GM12878 (cell line): ENCODE data around the gene APBB3. TPM values are rescaled to one million over a fixed set of nuclear protein-coding genes. Genes with fewer than 3 reads are reported as not detected.

Experiments used
- BCL11A ChIP-seq: IDR thresholded peaks from 2 replicates; pipeline ENCODE4 v1.6.1; 2011; ENCODE audit warnings: low read depth, low read length
- BMI1 ChIP-seq: fragments of 450-650 bp; IDR thresholded peaks from 2 replicates; pipeline ENCODE4 v1.6.1; 2016; ENCODE audit warnings: mild to moderate bottlenecking, moderate library complexity, borderline replicate concordance
- CUX1 ChIP-seq: IDR thresholded peaks from 2 replicates; pipeline ENCODE4 v1.6.1; 2012; ENCODE audit warnings: improper control_type of control experiment, low read depth, low read length; ENCODE audit not compliant: insufficient replicate concordance
- IRF5 ChIP-seq: fragments of 450-650 bp; IDR thresholded peaks from 2 replicates; pipeline ENCODE4 v1.6.1; 2017; ENCODE audit warnings: borderline replicate concordance
- MEF2B ChIP-seq: fragments of 450-650 bp; IDR thresholded peaks from 2 replicates; pipeline ENCODE4 v1.6.1; 2018; ENCODE audit warnings: mild to moderate bottlenecking, moderate library complexity; ENCODE audit not compliant: partially characterized antibody, poor library complexity, severe bottlenecking
- PML ChIP-seq: IDR thresholded peaks from 2 replicates; pipeline ENCODE4 v1.6.1; 2012; ENCODE audit warnings: low read length, inconsistent platforms
- POLR2AphosphoS2 ChIP-seq: IDR thresholded peaks from 2 replicates; pipeline ENCODE4 v1.6.1; 2011; ENCODE audit warnings: low read depth, mild to moderate bottlenecking, low read length, improper control_type of control experiment, moderate library complexity
- PRDM15 ChIP-seq: fragments of 450-650 bp; formaldehyde crosslinking; IDR thresholded peaks from 2 replicates; pipeline ENCODE4 v1.4.0; 2020; ENCODE audit warnings: mild to moderate bottlenecking, moderate library complexity
- SIN3A ChIP-seq: IDR thresholded peaks from 2 replicates; pipeline ENCODE4 v1.6.1; 2012; ENCODE audit warnings: low read depth, low read length, improper control_type of control experiment
- TBL1XR1 ChIP-seq: IDR thresholded peaks from 2 replicates; pipeline ENCODE4 v1.6.1; 2012; ENCODE audit warnings: low read depth, low read length, improper control_type of control experiment
- polyA plus RNA-seq, 11 experiments: library from polyadenylated mRNA; depleted of rRNA in 4 of 11; unstranded in 6 of 11; stranded (reverse) in 5 of 11; fragments of >200 nt; fragmentation: Nextera tagmentation in 4 of 11; fragmentation: Illumina TruSeq in 1 of 11; extraction: Ambion mirVana in 4 of 11; extraction: Trizol in 1 of 11; gene quantifications; 1 replicate in 1 of 11; 2 replicates in 10 of 11; pipeline versions ENCODE4 v1.2.1 to v1.2.3, GENCODE V29; 2011 to 2016; ENCODE audit warnings: inconsistent platforms in 2 of 11, missing spikeins in 2 of 11, low read depth in 1 of 11
- total RNA-seq, 4 experiments: library from RNA; depleted of rRNA in 3 of 4; stranded (reverse); fragments of >200 nt in 3 of 4; fragmentation: Illumina TruSeq in 1 of 4; extraction: Trizol in 1 of 4; gene quantifications; 2 replicates each; pipeline versions ENCODE4 v1.2.1 to v1.2.3, GENCODE V29; 2013 to 2021
- TF ChIP-seq, protein P1 (sequence below): IDR thresholded peaks from 2 replicates; pipeline ENCODE4 v1.6.1; 2012; ENCODE audit warnings: mild to moderate bottlenecking, low read depth, low read length
- TF ChIP-seq, protein P2 (sequence below): fragments of 450-650 bp; conservative IDR thresholded peaks from 2 replicates; pipeline ENCODE4 v1.6.1; 2017; ENCODE audit warnings: mild to moderate bottlenecking, moderate library complexity

APBB3 gene
- total and polyA plus RNA-seq, 10 of the 15 experiments (the other 5 are each of a cell fraction or from before 2014, with no cell fraction given): 0.35 to 33.3 (median 14.3) TPM

GRCh38 chr5:140557136-140557805 lies 7.1 kb downstream of the APBB3 start, which contains the start of gene SRA1 (continued):
- no peak for TF ChIP-seq TBL1XR1
- no peak for TF ChIP-seq CUX1
- TF ChIP-seq SIN3A: peak; percentile 56; the same call in 1 of the 2 replicates
- TF ChIP-seq BCL11A: no peak
- TF ChIP-seq POLR2AphosphoS2: peak; percentile 96; the same call in 1 of the 2 replicates
- no peak for TF ChIP-seq IRF5
- no peak for TF ChIP-seq PRDM15
- TF ChIP-seq, protein P1, sequence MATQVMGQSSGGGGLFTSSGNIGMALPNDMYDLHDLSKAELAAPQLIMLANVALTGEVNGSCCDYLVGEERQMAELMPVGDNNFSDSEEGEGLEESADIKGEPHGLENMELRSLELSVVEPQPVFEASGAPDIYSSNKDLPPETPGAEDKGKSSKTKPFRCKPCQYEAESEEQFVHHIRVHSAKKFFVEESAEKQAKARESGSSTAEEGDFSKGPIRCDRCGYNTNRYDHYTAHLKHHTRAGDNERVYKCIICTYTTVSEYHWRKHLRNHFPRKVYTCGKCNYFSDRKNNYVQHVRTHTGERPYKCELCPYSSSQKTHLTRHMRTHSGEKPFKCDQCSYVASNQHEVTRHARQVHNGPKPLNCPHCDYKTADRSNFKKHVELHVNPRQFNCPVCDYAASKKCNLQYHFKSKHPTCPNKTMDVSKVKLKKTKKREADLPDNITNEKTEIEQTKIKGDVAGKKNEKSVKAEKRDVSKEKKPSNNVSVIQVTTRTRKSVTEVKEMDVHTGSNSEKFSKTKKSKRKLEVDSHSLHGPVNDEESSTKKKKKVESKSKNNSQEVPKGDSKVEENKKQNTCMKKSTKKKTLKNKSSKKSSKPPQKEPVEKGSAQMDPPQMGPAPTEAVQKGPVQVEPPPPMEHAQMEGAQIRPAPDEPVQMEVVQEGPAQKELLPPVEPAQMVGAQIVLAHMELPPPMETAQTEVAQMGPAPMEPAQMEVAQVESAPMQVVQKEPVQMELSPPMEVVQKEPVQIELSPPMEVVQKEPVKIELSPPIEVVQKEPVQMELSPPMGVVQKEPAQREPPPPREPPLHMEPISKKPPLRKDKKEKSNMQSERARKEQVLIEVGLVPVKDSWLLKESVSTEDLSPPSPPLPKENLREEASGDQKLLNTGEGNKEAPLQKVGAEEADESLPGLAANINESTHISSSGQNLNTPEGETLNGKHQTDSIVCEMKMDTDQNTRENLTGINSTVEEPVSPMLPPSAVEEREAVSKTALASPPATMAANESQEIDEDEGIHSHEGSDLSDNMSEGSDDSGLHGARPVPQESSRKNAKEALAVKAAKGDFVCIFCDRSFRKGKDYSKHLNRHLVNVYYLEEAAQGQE: peak; percentile 38; the same call in 1 of the 2 replicates
- TF ChIP-seq MEF2B: no peak
- peak; percentile 91 for TF ChIP-seq PML
- TF ChIP-seq, protein P2, sequence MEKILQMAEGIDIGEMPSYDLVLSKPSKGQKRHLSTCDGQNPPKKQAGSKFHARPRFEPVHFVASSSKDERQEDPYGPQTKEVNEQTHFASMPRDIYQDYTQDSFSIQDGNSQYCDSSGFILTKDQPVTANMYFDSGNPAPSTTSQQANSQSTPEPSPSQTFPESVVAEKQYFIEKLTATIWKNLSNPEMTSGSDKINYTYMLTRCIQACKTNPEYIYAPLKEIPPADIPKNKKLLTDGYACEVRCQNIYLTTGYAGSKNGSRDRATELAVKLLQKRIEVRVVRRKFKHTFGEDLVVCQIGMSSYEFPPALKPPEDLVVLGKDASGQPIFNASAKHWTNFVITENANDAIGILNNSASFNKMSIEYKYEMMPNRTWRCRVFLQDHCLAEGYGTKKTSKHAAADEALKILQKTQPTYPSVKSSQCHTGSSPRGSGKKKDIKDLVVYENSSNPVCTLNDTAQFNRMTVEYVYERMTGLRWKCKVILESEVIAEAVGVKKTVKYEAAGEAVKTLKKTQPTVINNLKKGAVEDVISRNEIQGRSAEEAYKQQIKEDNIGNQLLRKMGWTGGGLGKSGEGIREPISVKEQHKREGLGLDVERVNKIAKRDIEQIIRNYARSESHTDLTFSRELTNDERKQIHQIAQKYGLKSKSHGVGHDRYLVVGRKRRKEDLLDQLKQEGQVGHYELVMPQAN: peak; percentile 77; the same call in 1 of the 2 replicates
- 0 out of 2 replicates have a peak, but pooled peaks have one; percentile 34 for TF ChIP-seq BMI1
